ENCODE measurements around the gene SMAD9.

- no peak for TF ChIP-seq CTCF (conservative IDR thresholded peaks at IDR 0.05; ENCODE audit: low read depth, low read length)
- no peak for TF ChIP-seq CEBPB (IDR thresholded peaks at IDR 0.05; ENCODE audit: low read depth, low read length)
- no peak for TF ChIP-seq RCOR1 (IDR thresholded peaks at IDR 0.05; ENCODE audit: insufficient replicate concordance, low read length)
- TF ChIP-seq POLR2A (IDR thresholded peaks at IDR 0.05; ENCODE audit: low read depth, low read length): no peak
Observed at GRCh38 chr13:36801035-36801434, 119.0 kb downstream of the SMAD9 start.
